HepG2 (cell line): ENCODE measurements around the gene ZNF239. TPM values are rescaled to one million over a fixed set of nuclear protein-coding genes. Genes with fewer than 3 reads are reported as not detected.

ENCODE experiments used
- GFI1 ChIP-seq: sonication (generic); formaldehyde crosslinking; IDR thresholded peaks from 2 replicates; pipeline ENCODE4 v1.5.0; 2020; ENCODE audit warnings: missing genetic modification reagents, mild to moderate bottlenecking, borderline replicate concordance
- MAF1 ChIP-seq: sonication (generic); formaldehyde crosslinking; IDR thresholded peaks from 2 replicates; pipeline ENCODE4 v1.5.0; 2020; ENCODE audit warnings: missing genetic modification reagents, borderline replicate concordance
- MED8 ChIP-seq: sonication (generic); formaldehyde crosslinking; IDR thresholded peaks from 2 replicates; pipeline ENCODE4 v1.8.1; 2023; ENCODE audit warnings: mild to moderate bottlenecking, missing genetic modification reagents; ENCODE audit not compliant: insufficient replicate concordance
- REL ChIP-seq: sonication (generic); formaldehyde crosslinking; conservative IDR thresholded peaks from 2 replicates; pipeline ENCODE4 v1.8.0; 2022; ENCODE audit warnings: mild to moderate bottlenecking, missing genetic modification reagents, moderate library complexity
- ZNF225 ChIP-seq: sonication (generic); formaldehyde crosslinking; IDR thresholded peaks from 2 replicates; pipeline ENCODE4 v1.4.0; 2020; ENCODE audit warnings: mild to moderate bottlenecking, missing genetic modification reagents
- polyA plus RNA-seq, 8 experiments: library from polyadenylated mRNA; depleted of rRNA in 3 of 8; stranded (reverse) in 7 of 8; unstranded in 1 of 8; fragments of >200 nt; fragmentation: Illumina TruSeq in 4 of 8; extraction: Trizol in 4 of 8; gene quantifications; 2 replicates each; pipeline versions ENCODE4 v1.2.1 to v1.2.3, GENCODE V29; 2011 to 2016; ENCODE audit warnings: low read depth in 4 of 8, missing spikeins in 1 of 8, mixed read lengths in 1 of 8; ENCODE audit not compliant: insufficient read depth in 1 of 8
- total RNA-seq, 5 experiments: library from RNA; depleted of rRNA; stranded (reverse); fragments of >200 nt; fragmentation: Illumina TruSeq; extraction: Trizol; gene quantifications; 2 replicates each; pipeline ENCODE4 v1.2.3, GENCODE V29; 2016; ENCODE audit warnings: low read depth in 1 of 5
- TF ChIP-seq, protein P1 (sequence below): IDR thresholded peaks from 2 replicates; pipeline ENCODE4 v1.6.1; 2016; ENCODE audit warnings: low read depth, missing genetic modification reagents, missing compliant biosample characterization
- TF ChIP-seq, protein P2 (sequence below): sonication (generic); formaldehyde crosslinking; IDR thresholded peaks from 2 replicates; pipeline ENCODE4 v1.5.0; 2020; ENCODE audit warnings: mild to moderate bottlenecking, missing genetic modification reagents, borderline replicate concordance

ZNF239 gene
- total and polyA plus RNA-seq, 2 of the 13 experiments (the other 11 are each of a cell fraction or from before 2014, with no cell fraction given), result 0.05 TPM; not detected in 1

DNA sequence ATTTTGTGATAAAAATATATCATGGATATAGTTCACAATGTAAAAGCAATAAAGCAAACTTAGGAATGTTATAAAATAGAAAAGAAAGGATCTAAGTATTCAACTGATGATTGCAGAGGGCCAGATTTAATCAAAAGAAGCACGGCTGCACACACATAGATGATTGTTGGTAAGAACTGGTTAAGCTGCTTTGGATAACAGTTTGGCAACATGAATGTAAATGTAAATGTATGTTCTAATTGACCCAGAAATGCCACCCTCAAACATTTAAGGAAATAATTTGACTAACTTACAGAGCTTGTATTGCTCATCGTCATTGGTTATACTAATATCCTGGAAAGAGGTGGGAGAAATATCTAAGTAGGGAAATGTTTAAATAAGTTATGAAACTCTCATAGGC, 45.0 kb upstream of the ZNF239 start (continued):
- TF ChIP-seq, protein P1, sequence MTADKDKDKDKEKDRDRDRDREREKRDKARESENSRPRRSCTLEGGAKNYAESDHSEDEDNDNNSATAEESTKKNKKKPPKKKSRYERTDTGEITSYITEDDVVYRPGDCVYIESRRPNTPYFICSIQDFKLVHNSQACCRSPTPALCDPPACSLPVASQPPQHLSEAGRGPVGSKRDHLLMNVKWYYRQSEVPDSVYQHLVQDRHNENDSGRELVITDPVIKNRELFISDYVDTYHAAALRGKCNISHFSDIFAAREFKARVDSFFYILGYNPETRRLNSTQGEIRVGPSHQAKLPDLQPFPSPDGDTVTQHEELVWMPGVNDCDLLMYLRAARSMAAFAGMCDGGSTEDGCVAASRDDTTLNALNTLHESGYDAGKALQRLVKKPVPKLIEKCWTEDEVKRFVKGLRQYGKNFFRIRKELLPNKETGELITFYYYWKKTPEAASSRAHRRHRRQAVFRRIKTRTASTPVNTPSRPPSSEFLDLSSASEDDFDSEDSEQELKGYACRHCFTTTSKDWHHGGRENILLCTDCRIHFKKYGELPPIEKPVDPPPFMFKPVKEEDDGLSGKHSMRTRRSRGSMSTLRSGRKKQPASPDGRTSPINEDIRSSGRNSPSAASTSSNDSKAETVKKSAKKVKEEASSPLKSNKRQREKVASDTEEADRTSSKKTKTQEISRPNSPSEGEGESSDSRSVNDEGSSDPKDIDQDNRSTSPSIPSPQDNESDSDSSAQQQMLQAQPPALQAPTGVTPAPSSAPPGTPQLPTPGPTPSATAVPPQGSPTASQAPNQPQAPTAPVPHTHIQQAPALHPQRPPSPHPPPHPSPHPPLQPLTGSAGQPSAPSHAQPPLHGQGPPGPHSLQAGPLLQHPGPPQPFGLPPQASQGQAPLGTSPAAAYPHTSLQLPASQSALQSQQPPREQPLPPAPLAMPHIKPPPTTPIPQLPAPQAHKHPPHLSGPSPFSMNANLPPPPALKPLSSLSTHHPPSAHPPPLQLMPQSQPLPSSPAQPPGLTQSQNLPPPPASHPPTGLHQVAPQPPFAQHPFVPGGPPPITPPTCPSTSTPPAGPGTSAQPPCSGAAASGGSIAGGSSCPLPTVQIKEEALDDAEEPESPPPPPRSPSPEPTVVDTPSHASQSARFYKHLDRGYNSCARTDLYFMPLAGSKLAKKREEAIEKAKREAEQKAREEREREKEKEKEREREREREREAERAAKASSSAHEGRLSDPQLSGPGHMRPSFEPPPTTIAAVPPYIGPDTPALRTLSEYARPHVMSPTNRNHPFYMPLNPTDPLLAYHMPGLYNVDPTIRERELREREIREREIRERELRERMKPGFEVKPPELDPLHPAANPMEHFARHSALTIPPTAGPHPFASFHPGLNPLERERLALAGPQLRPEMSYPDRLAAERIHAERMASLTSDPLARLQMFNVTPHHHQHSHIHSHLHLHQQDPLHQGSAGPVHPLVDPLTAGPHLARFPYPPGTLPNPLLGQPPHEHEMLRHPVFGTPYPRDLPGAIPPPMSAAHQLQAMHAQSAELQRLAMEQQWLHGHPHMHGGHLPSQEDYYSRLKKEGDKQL (CRISPR knock-in tag), result no peak
- no peak for TF ChIP-seq MAF1
- no peak for TF ChIP-seq ZNF225
- no peak for TF ChIP-seq REL (CRISPR knock-in tag)
- no peak for TF ChIP-seq GFI1 (CRISPR knock-in tag)
- TF ChIP-seq, protein P2, sequence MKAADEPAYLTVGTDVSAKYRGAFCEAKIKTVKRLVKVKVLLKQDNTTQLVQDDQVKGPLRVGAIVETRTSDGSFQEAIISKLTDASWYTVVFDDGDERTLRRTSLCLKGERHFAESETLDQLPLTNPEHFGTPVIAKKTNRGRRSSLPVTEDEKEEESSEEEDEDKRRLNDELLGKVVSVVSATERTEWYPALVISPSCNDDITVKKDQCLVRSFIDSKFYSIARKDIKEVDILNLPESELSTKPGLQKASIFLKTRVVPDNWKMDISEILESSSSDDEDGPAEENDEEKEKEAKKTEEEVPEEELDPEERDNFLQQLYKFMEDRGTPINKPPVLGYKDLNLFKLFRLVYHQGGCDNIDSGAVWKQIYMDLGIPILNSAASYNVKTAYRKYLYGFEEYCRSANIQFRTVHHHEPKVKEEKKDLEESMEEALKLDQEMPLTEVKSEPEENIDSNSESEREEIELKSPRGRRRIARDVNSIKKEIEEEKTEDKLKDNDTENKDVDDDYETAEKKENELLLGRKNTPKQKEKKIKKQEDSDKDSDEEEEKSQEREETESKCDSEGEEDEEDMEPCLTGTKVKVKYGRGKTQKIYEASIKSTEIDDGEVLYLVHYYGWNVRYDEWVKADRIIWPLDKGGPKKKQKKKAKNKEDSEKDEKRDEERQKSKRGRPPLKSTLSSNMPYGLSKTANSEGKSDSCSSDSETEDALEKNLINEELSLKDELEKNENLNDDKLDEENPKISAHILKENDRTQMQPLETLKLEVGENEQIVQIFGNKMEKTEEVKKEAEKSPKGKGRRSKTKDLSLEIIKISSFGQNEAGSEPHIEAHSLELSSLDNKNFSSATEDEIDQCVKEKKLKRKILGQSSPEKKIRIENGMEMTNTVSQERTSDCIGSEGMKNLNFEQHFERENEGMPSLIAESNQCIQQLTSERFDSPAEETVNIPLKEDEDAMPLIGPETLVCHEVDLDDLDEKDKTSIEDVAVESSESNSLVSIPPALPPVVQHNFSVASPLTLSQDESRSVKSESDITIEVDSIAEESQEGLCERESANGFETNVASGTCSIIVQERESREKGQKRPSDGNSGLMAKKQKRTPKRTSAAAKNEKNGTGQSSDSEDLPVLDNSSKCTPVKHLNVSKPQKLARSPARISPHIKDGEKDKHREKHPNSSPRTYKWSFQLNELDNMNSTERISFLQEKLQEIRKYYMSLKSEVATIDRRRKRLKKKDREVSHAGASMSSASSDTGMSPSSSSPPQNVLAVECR (CRISPR knock-in tag), result no peak
- TF ChIP-seq MED8 (CRISPR knock-in tag), result no peak
